ENCODE results near the gene GNG3. TPM values are rescaled to one million over a fixed set of nuclear protein-coding genes. Genes with fewer than 3 reads are reported as not detected.
"Not testable (repeated sequence)": the region's sequence is repeated elsewhere in the genome, so short reads cannot be mapped to it uniquely, and the experiment has no call there.

GNG3 gene
- total RNA-seq, 3 donors from 2014 or later: 0.35 to 5.2 (median 0.92) TPM

DNA sequence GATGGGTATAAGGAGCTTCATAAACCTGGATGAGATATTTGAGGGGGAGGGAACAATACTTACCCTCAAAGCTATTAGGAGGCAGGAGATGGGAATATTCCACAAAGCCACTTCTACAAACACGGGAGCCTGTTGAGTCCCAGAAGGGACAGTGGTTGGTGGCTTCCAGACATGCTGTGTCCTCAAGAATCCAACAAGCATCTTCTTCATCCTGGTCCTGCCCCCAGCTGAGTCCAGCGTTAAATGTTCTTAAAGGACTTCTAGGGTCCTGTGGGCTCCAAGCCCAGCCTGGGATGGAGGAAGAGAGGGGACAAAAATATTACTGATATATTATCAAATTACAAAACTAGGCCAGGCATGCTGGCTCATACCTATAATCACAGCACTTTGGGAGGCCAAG is 40.0 kb upstream of the GNG3 start:
- no peaks in the 10 kb centered on the region for H3K9me3 ChIP-seq
- ATAC-seq (no peak), DNase-seq (no peak)
- H3K4me1 ChIP-seq (ENCODE audit: low read depth): peaks cover 36% of the 10 kb centered on the region
- no peak for TF ChIP-seq CTCF (IDR thresholded peaks at IDR 0.05)
- H3K4me3 ChIP-seq: no peak overlapping the region
- intact Hi-C loops (cut with DNase I, micrococcal nuclease): no loop called here
- H3K36me3 ChIP-seq (ENCODE audit: low read depth): no peaks in the 10 kb centered on the region

DNA sequence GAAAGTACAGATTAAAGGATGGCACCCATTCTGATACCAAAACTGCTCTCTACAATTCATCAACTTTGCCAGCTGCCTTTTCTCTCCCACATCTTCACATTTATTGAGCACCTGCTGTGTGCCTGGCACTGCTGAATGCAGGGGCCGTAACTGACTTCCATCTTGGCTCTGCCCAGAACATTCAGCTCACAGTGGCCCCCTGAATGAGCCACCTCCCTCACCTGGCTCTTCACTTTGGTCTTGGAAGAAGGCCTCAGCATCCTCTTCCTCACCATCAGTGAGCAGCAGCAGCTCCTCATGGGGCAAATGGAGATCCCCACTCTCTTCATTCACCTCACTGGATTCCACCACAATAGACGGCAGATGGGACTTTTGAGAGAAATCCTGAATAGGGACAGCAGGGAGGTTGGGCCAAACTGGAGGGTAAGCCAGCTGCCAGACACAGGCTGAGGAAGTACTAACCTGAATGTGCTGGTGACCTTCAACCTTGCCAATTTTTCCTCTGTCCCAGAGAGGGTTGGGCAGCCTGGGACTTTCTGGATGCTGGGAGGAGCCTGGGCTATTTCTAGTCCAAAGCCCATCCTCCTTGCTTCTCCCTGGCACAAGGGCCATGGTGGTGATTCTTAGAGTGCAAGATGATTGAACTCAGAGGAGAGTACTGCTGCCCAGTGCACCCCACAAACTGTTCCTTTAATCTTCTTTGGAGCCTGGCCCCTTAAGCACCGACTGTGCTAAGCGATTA is 37.9 kb upstream of the GNG3 start:
- ATAC-seq (peak; percentile 25), DNase-seq (peak; percentile 55 to 60 (median 55))
- H3K4me3 ChIP-seq: no peak overlapping the region
- intact Hi-C loops (cut with DNase I, micrococcal nuclease): no loop called here
- H3K36me3 ChIP-seq (ENCODE audit: low read depth): no peaks in the 10 kb centered on the region
- no peaks in the 10 kb centered on the region for H3K9me3 ChIP-seq
- no peak for TF ChIP-seq CTCF (IDR thresholded peaks at IDR 0.05)
- peaks cover 39% of the 10 kb centered on the region for H3K4me1 ChIP-seq (ENCODE audit: low read depth)

DNA sequence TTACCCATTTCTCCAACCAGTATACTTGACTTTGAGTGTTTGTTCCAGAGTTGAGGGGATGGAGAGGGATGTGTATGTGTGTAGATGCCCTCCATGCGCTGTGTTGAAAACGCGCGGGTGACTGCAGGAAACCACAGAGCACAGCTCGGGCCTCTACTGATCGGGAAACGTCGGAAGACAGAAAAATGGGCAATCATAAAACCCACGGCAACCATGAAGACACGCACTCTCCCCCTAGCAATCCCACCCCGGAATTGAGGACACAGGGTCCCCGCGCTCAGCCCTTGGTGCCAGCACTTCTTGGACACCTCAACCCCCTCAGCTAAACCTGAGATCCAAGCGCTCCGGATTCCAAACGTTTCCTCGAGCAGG is 36.3 kb upstream of the GNG3 start:
- intact Hi-C loops (cut with DNase I, micrococcal nuclease): no loop called here
- peaks cover 37% of the 10 kb centered on the region for H3K4me1 ChIP-seq (ENCODE audit: low read depth)
- H3K4me3 ChIP-seq: peak overlapping the region; percentile 77
- DNase-seq (no peak), ATAC-seq (peak; percentile 26)
- no peaks in the 10 kb centered on the region for H3K36me3 ChIP-seq (ENCODE audit: low read depth)
- no peak for TF ChIP-seq CTCF (IDR thresholded peaks at IDR 0.05)
- no peaks in the 10 kb centered on the region for H3K9me3 ChIP-seq

GRCh38 chr11:62671608-62672389 is 35.7 kb upstream of the GNG3 start, which contains the start of the genes LBHD1 and UQCC3:
Gene LBHD1, minus strand, starts transcription at chr11:62672267. Its CDS starts 2,236 bp downstream, at chr11:62670031.
Gene UQCC3, plus strand, starts transcription at chr11:62671673. Its CDS starts 73 bp downstream, at chr11:62671746.
- peak; percentile 85 to 89 (median 85) for DNase-seq
- intact Hi-C loops (cut with DNase I, micrococcal nuclease): loop anchor here in 1 of 2 donors (2.0 kb wide), 1 partner anchor 71 kb away; the partner anchor contains the start of gene MTA2
- peak; percentile 82 for ATAC-seq
- Histone ChIP-seq H3K4me3 (peak within 1 kb of the TSS; percentile 77), H3K9me3 (no peaks in the 10 kb centered on the region), H3K4me1 (ENCODE audit: low read depth) (peaks cover 31% of the 10 kb centered on the region), H3K36me3 (ENCODE audit: low read depth) (no peaks in the 10 kb centered on the region)
- no peak for TF ChIP-seq CTCF (IDR thresholded peaks at IDR 0.05)

DNA sequence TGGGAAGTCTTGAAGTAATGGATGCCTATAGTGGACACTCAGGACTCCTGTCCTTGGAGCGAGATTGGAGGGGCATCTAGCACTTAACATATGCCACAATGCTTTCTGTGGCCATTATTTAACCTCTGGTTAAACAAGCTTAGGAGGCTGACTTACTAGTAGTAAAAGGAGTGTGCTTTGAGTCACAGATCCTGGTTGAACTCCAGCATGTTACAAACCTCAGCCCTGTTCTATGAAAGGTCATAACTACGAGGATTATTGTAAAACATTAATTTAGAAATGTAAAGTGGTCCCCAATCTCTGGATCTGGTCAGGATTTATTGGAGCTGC is 34.3 kb upstream of the GNG3 start:
- TF ChIP-seq CTCF (IDR thresholded peaks at IDR 0.05): no peak
- peaks cover 35% of the 10 kb centered on the region for H3K4me1 ChIP-seq (ENCODE audit: low read depth)
- no peaks in the 10 kb centered on the region for H3K9me3 ChIP-seq
- no peaks in the 10 kb centered on the region for H3K36me3 ChIP-seq (ENCODE audit: low read depth)
- DNase-seq (no peak), ATAC-seq (no peak)
- intact Hi-C loops (cut with DNase I, micrococcal nuclease): loop anchor here in 1 of 2 donors (2.0 kb wide), 1 partner anchor 72 kb away; the partner anchor contains the start of gene MTA2
- no peak overlapping the region for H3K4me3 ChIP-seq

DNA sequence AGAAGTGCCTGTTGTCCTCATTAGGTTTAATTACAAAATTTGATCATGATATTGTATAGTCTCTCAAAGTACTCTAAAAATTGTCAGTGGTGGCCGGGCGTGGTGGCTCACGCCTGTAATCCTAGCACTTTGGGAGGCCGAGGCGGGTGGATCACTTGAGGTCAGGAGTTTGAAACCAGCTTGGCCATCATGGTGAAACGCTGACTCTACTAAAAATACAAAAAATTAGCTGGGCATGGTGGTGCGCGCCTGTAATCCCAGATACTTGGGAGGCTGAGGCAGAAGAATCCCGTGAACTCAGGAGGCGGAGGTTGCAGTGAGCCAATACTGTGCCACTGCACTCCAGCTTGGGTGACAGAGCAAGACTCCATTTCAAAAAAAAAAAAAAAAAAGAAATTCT is 32.1 kb upstream of the GNG3 start:
- peaks cover 38% of the 10 kb centered on the region for H3K4me1 ChIP-seq (ENCODE audit: low read depth)
- H3K9me3 ChIP-seq; ATAC-seq; intact Hi-C loops (cut with DNase I, micrococcal nuclease); H3K4me3 ChIP-seq; H3K36me3 ChIP-seq (ENCODE audit: low read depth): not testable (repeated sequence)
- peak in 1 of 3 donors; percentile 16 for DNase-seq

Data from mucosa of descending colon (tissue), 3 donors.